K562 (cell line): ENCODE results near the gene ZNF618.

Source experiments
- CTCF ChIP-seq, 3 experiments: IDR thresholded peaks in 2 of 3; conservative IDR thresholded peaks in 1 of 3; 2 replicates each; pipeline ENCODE4 v1.5.1; 2011 to 2012; ENCODE audit warnings: low read length in 3 of 3, mild to moderate bottlenecking in 3 of 3, control low read depth in 2 of 3, improper control_type of control experiment in 1 of 3, inconsistent platforms in 1 of 3, low read depth in 1 of 3, mixed read lengths in 1 of 3, moderate library complexity in 1 of 3; ENCODE audit not compliant: insufficient read depth in 2 of 3
- GATAD2A ChIP-seq: fragments of 450-650 bp; IDR thresholded peaks from 2 replicates; pipeline ENCODE4 v1.6.1; 2017
- KAT8 ChIP-seq: fragments of 450-650 bp; IDR thresholded peaks from 2 replicates; pipeline ENCODE4 v1.6.1; 2016; ENCODE audit warnings: low read depth, mild to moderate bottlenecking
- RCOR1 ChIP-seq, 2 experiments: IDR thresholded peaks; 2 replicates each; pipeline ENCODE4 v1.6.1; 2012; ENCODE audit warnings: low read depth in 2 of 2, low read length in 2 of 2, borderline replicate concordance in 1 of 2, improper control_type of control experiment in 1 of 2
- USF1 ChIP-seq: sonication (generic); formaldehyde crosslinking; IDR thresholded peaks from 2 replicates; pipeline ENCODE4 v1.9.0; 2022; ENCODE audit warnings: mild to moderate bottlenecking, missing genetic modification reagents
- ZNF274 ChIP-seq: IDR thresholded peaks from 2 replicates; pipeline ENCODE4 v1.6.1; 2011; ENCODE audit warnings: low read depth, mild to moderate bottlenecking, low read length, moderate library complexity, borderline replicate concordance
- TF ChIP-seq, protein P1 (sequence below): sonication (generic); formaldehyde crosslinking; IDR thresholded peaks from 2 replicates; pipeline ENCODE4 v1.9.0; 2022; ENCODE audit warnings: mild to moderate bottlenecking, missing genetic modification reagents
- TF ChIP-seq, protein P2 (sequence below): sonication (generic); formaldehyde crosslinking; IDR thresholded peaks from 2 replicates; pipeline ENCODE4 v1.8.1; 2023; ENCODE audit warnings: mild to moderate bottlenecking, missing genetic modification reagents

- TF ChIP-seq CTCF (IDR thresholded peaks at IDR 0.05 in 2 of 3, conservative IDR thresholded peaks at IDR 0.05 in 1 of 3; ENCODE audit: insufficient read depth in 2 of 3, low read depth in 1 of 3, low read length in 3 of 3) (no peak), RCOR1 (IDR thresholded peaks at IDR 0.05; ENCODE audit: borderline replicate concordance in 1 of 2, low read depth in 2 of 2, low read length in 2 of 2) (no peak), ZNF274 (no peak), GATAD2A (no peak), KAT8 (no peak), USF1 (no peak)
- TF ChIP-seq, protein P1, sequence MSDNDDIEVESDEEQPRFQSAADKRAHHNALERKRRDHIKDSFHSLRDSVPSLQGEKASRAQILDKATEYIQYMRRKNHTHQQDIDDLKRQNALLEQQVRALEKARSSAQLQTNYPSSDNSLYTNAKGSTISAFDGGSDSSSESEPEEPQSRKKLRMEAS (CRISPR knock-in tag), result no peak
- TF ChIP-seq, protein P2, sequence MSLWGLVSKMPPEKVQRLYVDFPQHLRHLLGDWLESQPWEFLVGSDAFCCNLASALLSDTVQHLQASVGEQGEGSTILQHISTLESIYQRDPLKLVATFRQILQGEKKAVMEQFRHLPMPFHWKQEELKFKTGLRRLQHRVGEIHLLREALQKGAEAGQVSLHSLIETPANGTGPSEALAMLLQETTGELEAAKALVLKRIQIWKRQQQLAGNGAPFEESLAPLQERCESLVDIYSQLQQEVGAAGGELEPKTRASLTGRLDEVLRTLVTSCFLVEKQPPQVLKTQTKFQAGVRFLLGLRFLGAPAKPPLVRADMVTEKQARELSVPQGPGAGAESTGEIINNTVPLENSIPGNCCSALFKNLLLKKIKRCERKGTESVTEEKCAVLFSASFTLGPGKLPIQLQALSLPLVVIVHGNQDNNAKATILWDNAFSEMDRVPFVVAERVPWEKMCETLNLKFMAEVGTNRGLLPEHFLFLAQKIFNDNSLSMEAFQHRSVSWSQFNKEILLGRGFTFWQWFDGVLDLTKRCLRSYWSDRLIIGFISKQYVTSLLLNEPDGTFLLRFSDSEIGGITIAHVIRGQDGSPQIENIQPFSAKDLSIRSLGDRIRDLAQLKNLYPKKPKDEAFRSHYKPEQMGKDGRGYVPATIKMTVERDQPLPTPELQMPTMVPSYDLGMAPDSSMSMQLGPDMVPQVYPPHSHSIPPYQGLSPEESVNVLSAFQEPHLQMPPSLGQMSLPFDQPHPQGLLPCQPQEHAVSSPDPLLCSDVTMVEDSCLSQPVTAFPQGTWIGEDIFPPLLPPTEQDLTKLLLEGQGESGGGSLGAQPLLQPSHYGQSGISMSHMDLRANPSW (CRISPR knock-in tag), result no peak
Measured at GRCh38 chr9:114037249-114037648, 161.1 kb downstream of the ZNF618 start.
